SK-N-SH treated with all-trans-retinoic acid at 6 μM for 48 hours (cell line): ENCODE measurements around the gene FATE1.

ENCODE experiments used
- ATAC-seq: fragments of 200-7000 bp; cut with Tn5 transposase; 3 replicates; pipeline ENCODE4 v1.9.1; 2020; ENCODE audit warnings: mild to moderate bottlenecking, moderate library complexity
- ARNTL ChIP-seq: fragments of 450-650 bp; formaldehyde crosslinking; IDR thresholded peaks from 2 replicates; pipeline ENCODE4 v1.5.0; 2020; ENCODE audit warnings: low read depth, mild to moderate bottlenecking, moderate library complexity, borderline replicate concordance
- BACH2 ChIP-seq: fragments of 250-450 bp; sonication (Bioruptor Pico); IDR thresholded peaks from 2 replicates; pipeline ENCODE4 v1.9.0; 2021; ENCODE audit warnings: mild to moderate bottlenecking, borderline replicate concordance
- CREB5 ChIP-seq: fragments of 250-450 bp; sonication (Bioruptor Pico); IDR thresholded peaks from 2 replicates; pipeline ENCODE4 v1.5.1; 2020; ENCODE audit warnings: low read depth, mild to moderate bottlenecking, moderate library complexity
- CSDC2 ChIP-seq: fragments of 250-450 bp; sonication (Bioruptor Pico); IDR thresholded peaks from 2 replicates; pipeline ENCODE4 v1.5.0; 2020; ENCODE audit warnings: mild to moderate bottlenecking, moderate library complexity
- CSRNP3 ChIP-seq: fragments of 250-450 bp; sonication (Bioruptor Pico); IDR thresholded peaks from 2 replicates; pipeline ENCODE4 v1.5.1; 2021; ENCODE audit warnings: mild to moderate bottlenecking, moderate library complexity
- ESRRG ChIP-seq: fragments of 250-450 bp; sonication (Bioruptor Pico); IDR thresholded peaks from 2 replicates; pipeline ENCODE4 v1.6.1; 2021; ENCODE audit warnings: mild to moderate bottlenecking
- ISL1 ChIP-seq: fragments of 250-450 bp; sonication (Bioruptor Pico); IDR thresholded peaks from 2 replicates; pipeline ENCODE4 v2.1.2; 2022; ENCODE audit warnings: mild to moderate bottlenecking, moderate library complexity
- OSR1 ChIP-seq: fragments of 250-450 bp; sonication (Bioruptor Pico); IDR thresholded peaks from 2 replicates; pipeline ENCODE4 v1.8.0; 2022; ENCODE audit warnings: moderate library complexity, mild to moderate bottlenecking, inconsistent platforms
- PATZ1 ChIP-seq: fragments of 250-450 bp; sonication (Bioruptor Pico); IDR thresholded peaks from 2 replicates; pipeline ENCODE4 v1.8.0; 2020; ENCODE audit warnings: mild to moderate bottlenecking, moderate library complexity, borderline replicate concordance
- PPARA ChIP-seq: fragments of 250-450 bp; sonication (Bioruptor Pico); IDR thresholded peaks from 2 replicates; pipeline ENCODE4 v1.5.0; 2020; ENCODE audit warnings: mild to moderate bottlenecking, borderline replicate concordance
- RARB ChIP-seq: fragments of 250-450 bp; sonication (Bioruptor Pico); IDR thresholded peaks from 2 replicates; pipeline ENCODE4 v1.8.0; 2021; ENCODE audit warnings: mild to moderate bottlenecking, moderate library complexity
- SNAI2 ChIP-seq: fragments of 250-450 bp; sonication (Bioruptor Pico); IDR thresholded peaks from 2 replicates; pipeline ENCODE4 v1.5.0; 2020; ENCODE audit warnings: mild to moderate bottlenecking, moderate library complexity
- TCF4 ChIP-seq: fragments of 250-450 bp; sonication (Bioruptor Pico); IDR thresholded peaks from 2 replicates; pipeline ENCODE4 v1.8.0; 2021; ENCODE audit warnings: mild to moderate bottlenecking, moderate library complexity, borderline replicate concordance
- ZFP3 ChIP-seq: fragments of 250-450 bp; sonication (Bioruptor Pico); IDR thresholded peaks from 2 replicates; pipeline ENCODE4 v1.5.0; 2020; ENCODE audit warnings: mild to moderate bottlenecking, moderate library complexity
- ZFP30 ChIP-seq: fragments of 450-650 bp; formaldehyde crosslinking; IDR thresholded peaks from 2 replicates; pipeline ENCODE4 v1.5.0; 2022; ENCODE audit warnings: mild to moderate bottlenecking, moderate library complexity
- ZNF565 ChIP-seq: fragments of 450-650 bp; formaldehyde crosslinking; conservative IDR thresholded peaks from 2 replicates; pipeline ENCODE4 v1.5.0; 2020; ENCODE audit warnings: low read depth, mild to moderate bottlenecking, moderate library complexity
- TF ChIP-seq, protein P1 (sequence below): fragments of 250-450 bp; sonication (Bioruptor Pico); IDR thresholded peaks from 2 replicates; pipeline ENCODE4 v1.5.0; 2020; ENCODE audit warnings: mild to moderate bottlenecking, moderate library complexity
- TF ChIP-seq, protein P2 (sequence below): fragments of 250-450 bp; sonication (Bioruptor Pico); IDR thresholded peaks from 2 replicates; pipeline ENCODE4 v1.8.0; 2021; ENCODE audit warnings: low read depth, mild to moderate bottlenecking, moderate library complexity, borderline replicate concordance

Gene FATE1

GRCh38 chrX:151743651-151744470 lies 28.0 kb downstream of the FATE1 start:
- no peak for ATAC-seq
- TF ChIP-seq CREB5 (CRISPR knock-in tag): no peak
- TF ChIP-seq TCF4 (CRISPR knock-in tag): no peak
- no peak for TF ChIP-seq CSRNP3 (CRISPR knock-in tag)
- no peak for TF ChIP-seq RARB (CRISPR knock-in tag)
- TF ChIP-seq SNAI2: no peak
- no peak for TF ChIP-seq ZFP3
- TF ChIP-seq ESRRG (CRISPR knock-in tag): no peak
- TF ChIP-seq, protein P1, sequence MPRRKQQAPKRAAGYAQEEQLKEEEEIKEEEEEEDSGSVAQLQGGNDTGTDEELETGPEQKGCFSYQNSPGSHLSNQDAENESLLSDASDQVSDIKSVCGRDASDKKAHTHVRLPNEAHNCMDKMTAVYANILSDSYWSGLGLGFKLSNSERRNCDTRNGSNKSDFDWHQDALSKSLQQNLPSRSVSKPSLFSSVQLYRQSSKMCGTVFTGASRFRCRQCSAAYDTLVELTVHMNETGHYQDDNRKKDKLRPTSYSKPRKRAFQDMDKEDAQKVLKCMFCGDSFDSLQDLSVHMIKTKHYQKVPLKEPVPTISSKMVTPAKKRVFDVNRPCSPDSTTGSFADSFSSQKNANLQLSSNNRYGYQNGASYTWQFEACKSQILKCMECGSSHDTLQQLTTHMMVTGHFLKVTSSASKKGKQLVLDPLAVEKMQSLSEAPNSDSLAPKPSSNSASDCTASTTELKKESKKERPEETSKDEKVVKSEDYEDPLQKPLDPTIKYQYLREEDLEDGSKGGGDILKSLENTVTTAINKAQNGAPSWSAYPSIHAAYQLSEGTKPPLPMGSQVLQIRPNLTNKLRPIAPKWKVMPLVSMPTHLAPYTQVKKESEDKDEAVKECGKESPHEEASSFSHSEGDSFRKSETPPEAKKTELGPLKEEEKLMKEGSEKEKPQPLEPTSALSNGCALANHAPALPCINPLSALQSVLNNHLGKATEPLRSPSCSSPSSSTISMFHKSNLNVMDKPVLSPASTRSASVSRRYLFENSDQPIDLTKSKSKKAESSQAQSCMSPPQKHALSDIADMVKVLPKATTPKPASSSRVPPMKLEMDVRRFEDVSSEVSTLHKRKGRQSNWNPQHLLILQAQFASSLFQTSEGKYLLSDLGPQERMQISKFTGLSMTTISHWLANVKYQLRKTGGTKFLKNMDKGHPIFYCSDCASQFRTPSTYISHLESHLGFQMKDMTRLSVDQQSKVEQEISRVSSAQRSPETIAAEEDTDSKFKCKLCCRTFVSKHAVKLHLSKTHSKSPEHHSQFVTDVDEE (CRISPR knock-in tag): no peak
- TF ChIP-seq CSDC2: no peak
- no peak for TF ChIP-seq PATZ1 (CRISPR knock-in tag)
- no peak for TF ChIP-seq ZFP30 (CRISPR knock-in tag)
- TF ChIP-seq, all 23 proteins: peak for 0

DNA sequence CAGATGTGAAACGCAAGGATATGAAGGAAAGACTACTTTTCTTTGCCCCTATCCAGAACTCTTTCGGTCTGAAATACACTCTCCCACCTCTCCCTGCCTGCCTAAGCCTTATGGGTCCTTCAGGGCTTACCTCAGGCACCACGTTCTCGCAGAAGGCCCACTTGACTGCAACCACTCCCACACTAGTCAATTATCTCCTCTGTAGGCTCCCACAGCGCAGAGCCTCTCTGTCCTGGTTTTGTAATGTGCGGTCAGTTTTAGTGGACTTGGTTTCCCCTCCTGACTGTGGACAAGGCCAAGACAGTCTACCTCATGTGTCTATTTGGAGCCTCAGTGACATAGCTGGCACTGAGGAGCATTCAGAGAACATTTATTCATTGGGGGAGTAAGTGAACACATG lies 29.8 kb downstream of the FATE1 start:
- TF ChIP-seq ISL1 (CRISPR knock-in tag): no peak
- no peak for ATAC-seq

GRCh38 chrX:151746502-151746901 lies 30.7 kb downstream of the FATE1 start:
- TF ChIP-seq ZNF565 (CRISPR knock-in tag) (no peak), ARNTL (CRISPR knock-in tag) (no peak), TCF4 (CRISPR knock-in tag) (no peak)
- no peak for ATAC-seq

DNA sequence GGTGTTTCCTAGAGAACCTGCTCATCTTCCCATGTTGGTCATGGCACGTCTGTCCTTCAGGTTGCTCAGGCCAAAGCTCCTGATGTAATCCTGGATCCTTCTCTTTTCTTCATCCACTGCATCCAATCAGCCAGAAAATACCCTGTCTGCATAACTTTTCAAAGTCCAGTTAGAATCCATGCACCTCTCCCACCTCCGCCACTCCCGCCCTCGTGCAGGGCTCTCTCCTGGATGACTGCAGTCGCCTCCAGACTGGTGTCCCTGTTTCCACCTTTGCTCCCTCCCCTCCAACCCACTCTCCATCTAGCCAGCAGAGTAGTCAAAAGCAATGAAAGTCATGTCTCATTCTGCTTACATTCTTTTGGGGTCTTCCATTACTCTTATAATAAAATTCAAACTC lies 34.7 kb downstream of the FATE1 start:
- no peak for ATAC-seq
- no peak for TF ChIP-seq ZFP30 (CRISPR knock-in tag)
- no peak for TF ChIP-seq ISL1 (CRISPR knock-in tag)
- TF ChIP-seq, protein P2, sequence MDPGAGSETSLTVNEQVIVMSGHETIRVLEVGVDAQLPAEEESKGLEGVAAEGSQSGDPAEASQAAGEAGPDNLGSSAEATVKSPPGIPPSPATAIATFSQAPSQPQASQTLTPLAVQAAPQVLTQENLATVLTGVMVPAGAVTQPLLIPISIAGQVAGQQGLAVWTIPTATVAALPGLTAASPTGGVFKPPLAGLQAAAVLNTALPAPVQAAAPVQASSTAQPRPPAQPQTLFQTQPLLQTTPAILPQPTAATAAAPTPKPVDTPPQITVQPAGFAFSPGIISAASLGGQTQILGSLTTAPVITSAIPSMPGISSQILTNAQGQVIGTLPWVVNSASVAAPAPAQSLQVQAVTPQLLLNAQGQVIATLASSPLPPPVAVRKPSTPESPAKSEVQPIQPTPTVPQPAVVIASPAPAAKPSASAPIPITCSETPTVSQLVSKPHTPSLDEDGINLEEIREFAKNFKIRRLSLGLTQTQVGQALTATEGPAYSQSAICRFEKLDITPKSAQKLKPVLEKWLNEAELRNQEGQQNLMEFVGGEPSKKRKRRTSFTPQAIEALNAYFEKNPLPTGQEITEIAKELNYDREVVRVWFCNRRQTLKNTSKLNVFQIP (CRISPR knock-in tag): no peak
- TF ChIP-seq, protein P1 (CRISPR knock-in tag): no peak
- no peak for TF ChIP-seq ARNTL (CRISPR knock-in tag)
- no peak for TF ChIP-seq CSRNP3 (CRISPR knock-in tag)
- TF ChIP-seq PPARA (CRISPR knock-in tag): no peak
- no peak for TF ChIP-seq BACH2
- TF ChIP-seq RARB (CRISPR knock-in tag): no peak
- TF ChIP-seq OSR1: no peak
- no peak for TF ChIP-seq ZFP3
- TF ChIP-seq PATZ1 (CRISPR knock-in tag): no peak
